Measurements from ENCODE around the gene GUCA2A. TPM values are rescaled to one million over a fixed set of nuclear protein-coding genes. Genes with fewer than 3 reads are reported as not detected.

GUCA2A gene
- total and polyA plus RNA-seq, 2 of the 8 experiments (the other 6 are each of a cell fraction or from before 2014, with no cell fraction given) = not detected

GRCh38 chr1:42141978-42142377, 22.6 kb downstream of the GUCA2A start:
- no peak overlapping the region for H3K27ac ChIP-seq (ENCODE audit: low read depth, low read length)
- FAIRE-seq (no peak), DNase-seq (ENCODE audit: low read depth in 1 of 2, low spot score in 2 of 2) (no peak)
- H4K20me1 ChIP-seq (replicated peaks in 1 of 2; ENCODE audit: control insufficient read depth in 1 of 2, insufficient read depth in 2 of 2, low read length in 2 of 2) = peaks cover 0 to 2% of the 10 kb centered on the region in 2 experiments
- no peaks in the 10 kb centered on the region for H3K79me2 ChIP-seq (ENCODE audit: control insufficient read depth in 1 of 2, insufficient read depth in 2 of 2, low read length in 2 of 2)
- POLR2A ChIA-PET (ENCODE audit: partially characterized antibody) = interaction anchor here (1.4 kb wide), 1 partner anchor 32 kb away, joined by 3 read pairs; no protein-coding TSS in a partner anchor
- no peak overlapping the region for H3K4me2 ChIP-seq (ENCODE audit: insufficient read depth in 1 of 2, low read depth in 2 of 2, low read length in 2 of 2)
- no peak overlapping the region for H3K18ac ChIP-seq (ENCODE audit: extremely low read depth, low read length)
- H2BK12ac ChIP-seq (ENCODE audit: low read depth, low read length) = no peak overlapping the region
- no peak overlapping the region for H2BK20ac ChIP-seq (ENCODE audit: low read length)
- H3K56ac ChIP-seq (replicated peaks; ENCODE audit: insufficient read length, low read depth, low read length) = no peak overlapping the region
- no peak overlapping the region for H4K5ac ChIP-seq (ENCODE audit: insufficient read length, low read depth, low read length)
- CTCF ChIA-PET (ENCODE audit: partially characterized antibody) = interaction anchor here (1.0 kb wide), 1 partner anchor 568 kb away, joined by 3 read pairs; no protein-coding TSS in a partner anchor
- H3K9me3 ChIP-seq (ENCODE audit: insufficient read depth in 2 of 2, low read depth in 1 of 2, low read length in 1 of 2) = no peaks in the 10 kb centered on the region
- H3K14ac ChIP-seq (ENCODE audit: insufficient read length) = no peak overlapping the region
- no peak overlapping the region for H4K8ac ChIP-seq (ENCODE audit: extremely low read depth, insufficient read depth, low read length)
- H3K23ac ChIP-seq (ENCODE audit: insufficient read length) = no peak overlapping the region
- H2AK5ac ChIP-seq (ENCODE audit: low read depth, low read length) = no peak overlapping the region
- no peak overlapping the region for H2BK5ac ChIP-seq (ENCODE audit: low read depth, low read length)
- H3K79me1 ChIP-seq (ENCODE audit: low read depth, low read length) = no peaks in the 10 kb centered on the region
- peaks cover 0 to 2% (median 0%) of the 10 kb centered on the region in 4 experiments; a peak in 2 of 7 replicates for H3K4me1 ChIP-seq (replicated peaks in 1 of 4; ENCODE audit: control insufficient read depth in 3 of 4, insufficient read depth in 4 of 4, low read length in 3 of 4)
- H3K4ac ChIP-seq (replicated peaks; ENCODE audit: insufficient read length, low read depth, low read length) = no peak overlapping the region
- H3K9ac ChIP-seq (replicated peaks in 1 of 4; ENCODE audit: extremely low read depth in 1 of 4, low read depth in 3 of 4, low read length in 3 of 4) = no peak overlapping the region
- H3K27me3 ChIP-seq (replicated peaks in 1 of 4; ENCODE audit: control insufficient read depth in 3 of 4, extremely low read depth in 1 of 4, insufficient read depth in 3 of 4, low read length in 3 of 4) = no peaks in the 10 kb centered on the region; a peak in 2 of 7 replicates
- H2BK15ac ChIP-seq (ENCODE audit: low read length) = no peak overlapping the region
- 90% methylated on average over 5 of the region's 5 CpGs; no CpG with 5 or more reads in 1 of the 2 experiments for WGBS, 2 experiments (ENCODE audit: extremely low coverage in 1 of 2, insufficient coverage in 1 of 2, insufficient read length in 1 of 2, insufficient replicate concordance in 2 of 2, low coverage in 1 of 2, low lambda C conversion rate in 2 of 2, missing lambda C conversion rate in 1 of 2)
- H3K23me2 ChIP-seq (ENCODE audit: low read depth, low read length) = no peaks in the 10 kb centered on the region; the same call in 1 of the 2 replicates
- no peak overlapping the region for H3K4me3 ChIP-seq (ENCODE audit: extremely low read depth in 1 of 4, insufficient read depth in 2 of 4, low read depth in 3 of 4, low read length in 4 of 4)
- H3K36me3 ChIP-seq (ENCODE audit: control insufficient read depth in 2 of 4, insufficient read depth in 4 of 4, low read length in 3 of 4) = no peaks in the 10 kb centered on the region
- no peak overlapping the region for H2BK120ac ChIP-seq (replicated peaks; ENCODE audit: low read depth, low read length)
- no peak overlapping the region for H2AFZ ChIP-seq (ENCODE audit: low read length)
- no peak overlapping the region for H4K91ac ChIP-seq (replicated peaks; ENCODE audit: insufficient read length, low read length)
- TF ChIP-seq ASH2L (IDR thresholded peaks at IDR 0.05; ENCODE audit: low read length) (no peak), BCL11A (IDR thresholded peaks at IDR 0.05; ENCODE audit: low read depth in 2 of 2, low read length in 2 of 2) (no peak), RNF2 (IDR thresholded peaks at IDR 0.05; ENCODE audit: borderline replicate concordance, low read depth, low read length, missing control alignments, poor library complexity, severe bottlenecking) (no peak), POU5F1 (IDR thresholded peaks at IDR 0.05; ENCODE audit: low read depth, low read length) (no peak), BRCA1 (IDR thresholded peaks at IDR 0.05; ENCODE audit: low read depth, low read length) (no peak), CEBPB (IDR thresholded peaks at IDR 0.05; ENCODE audit: low read depth, low read length) (no peak), TAF7 (optimal IDR thresholded peaks at IDR 0.05; ENCODE audit: borderline replicate concordance, low read depth, low read length) (no peak), RXRA (IDR thresholded peaks at IDR 0.05; ENCODE audit: insufficient read depth, low read depth, low read length) (no peak), SIX5 (IDR thresholded peaks at IDR 0.05; ENCODE audit: low read depth, low read length) (no peak), YY1 (IDR thresholded peaks at IDR 0.05; ENCODE audit: low read depth, low read length) (no peak), NRF1 (IDR thresholded peaks at IDR 0.05; ENCODE audit: low read depth, low read length) (no peak), RFX5 (IDR thresholded peaks at IDR 0.05; ENCODE audit: borderline replicate concordance, low read depth, low read length) (no peak), RBBP5 (IDR thresholded peaks at IDR 0.05; ENCODE audit: borderline replicate concordance, low read depth, low read length) (no peak)
- TF ChIP-seq, protein P1, sequence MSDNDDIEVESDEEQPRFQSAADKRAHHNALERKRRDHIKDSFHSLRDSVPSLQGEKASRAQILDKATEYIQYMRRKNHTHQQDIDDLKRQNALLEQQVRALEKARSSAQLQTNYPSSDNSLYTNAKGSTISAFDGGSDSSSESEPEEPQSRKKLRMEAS (IDR thresholded peaks at IDR 0.05) = no peak

Measured in H1 (cell line).